K562 (cell line): ENCODE data around the gene RABIF. TPM values are rescaled to one million over a fixed set of nuclear protein-coding genes. Genes with fewer than 3 reads are reported as not detected.

Experiments
- ATAC-seq: fragments of 200-7000 bp; cut with Tn5 transposase; 3 replicates; pipeline ENCODE4 v1.9.1; 2020; ENCODE audit warnings: moderate library complexity
- BruUV-seq: library from RNA; stranded (reverse); fragments of 400-500 nt; replicated peaks from 2 replicates; lab custom pipeline; 2021; lab: Mats Ljungman, UMichigan
- CTCF ChIA-PET: fragments of 300-600 bp; formaldehyde crosslinking; extraction: SDS; loops from one replicate; lab custom pipeline; 2021; ENCODE audit warnings: low intra/inter-chr PET ratio; lab: Yijun Ruan, JAX
- POLR2A ChIA-PET: fragments of 300-600, 350-650 bp; sonication (Branson Sonifier 250); formaldehyde crosslinking; extraction: SDS; loops from one replicate; lab custom pipeline; 2021; ENCODE audit warnings: antibody characterized with exemption, inconsistent platforms; lab: Yijun Ruan, JAX
- DNase-seq, 4 experiments: peaks; one replicate each; pipeline versions ENCODE4 v3.0.0 to v3.0.0-alpha.2; 2011 to 2018; ENCODE audit warnings: low spot score in 3 of 4, mixed read lengths in 3 of 4; ENCODE audit errors: extremely low read depth in 1 of 4
- FAIRE-seq: peaks from 2 replicates; lab custom pipeline; 2011; peaks lifted over from hg19 to GRCh38; lab: Jason Lieb, UNC
- H2AFZ ChIP-seq: 2 replicates; pipeline ENCODE4 v1.6.0; 2011; ENCODE audit warnings: low read depth, low read length, control low read depth, inconsistent platforms
- H3K27ac ChIP-seq: fragments of 200-600 bp; 3 replicates; pipeline ENCODE4 v1.8.0; 2011; ENCODE audit warnings: low read depth, mild to moderate bottlenecking, control low read depth, inconsistent platforms, low read length, moderate library complexity, mixed read lengths; ENCODE audit errors: extremely low read depth
- H3K27me3 ChIP-seq, 2 experiments: fragments of 300-600 bp in 1 of 2; 2 replicates in 1 of 2; 3 replicates in 1 of 2; pipeline versions ENCODE4 v1.6.0 to v1.8.0; 2011; ENCODE audit warnings: inconsistent platforms in 2 of 2, low read length in 2 of 2, mild to moderate bottlenecking in 1 of 2, mixed read lengths in 1 of 2, moderate library complexity in 1 of 2; ENCODE audit not compliant: control insufficient read depth in 2 of 2, insufficient read depth in 2 of 2
- H3K36me3 ChIP-seq: fragments of 300-600 bp; 3 replicates; pipeline ENCODE4 v1.8.0; 2011; ENCODE audit warnings: mild to moderate bottlenecking, low read length, inconsistent platforms; ENCODE audit not compliant: control insufficient read depth, insufficient read depth
- H3K4me1 ChIP-seq, 2 experiments: fragments of 200-600 bp in 1 of 2; replicated peaks in 1 of 2; 2 replicates in 1 of 2; 3 replicates in 1 of 2; pipeline versions ENCODE4 v1.5.1 to v1.8.0; 2011; ENCODE audit warnings: inconsistent platforms in 2 of 2, low read length in 2 of 2, mild to moderate bottlenecking in 1 of 2, mixed read lengths in 1 of 2, moderate library complexity in 1 of 2; ENCODE audit not compliant: control insufficient read depth in 2 of 2, insufficient read depth in 2 of 2
- H3K4me2 ChIP-seq: 2 replicates; pipeline ENCODE4 v1.6.1; 2011; ENCODE audit warnings: low read length, control low read depth, inconsistent platforms, mixed read lengths; ENCODE audit not compliant: insufficient read depth
- H3K4me3 ChIP-seq: fragments of 200-600 bp; sonication (generic), shearing (Covaris generic); 2 replicates; pipeline ENCODE4 v1.5.1; 2016; ENCODE audit warnings: control low read depth, inconsistent platforms
- H3K79me2 ChIP-seq: fragments of 200-600 bp; 3 replicates; pipeline ENCODE4 v1.8.0; 2011; ENCODE audit warnings: low read length, inconsistent platforms; ENCODE audit not compliant: control insufficient read depth, insufficient read depth
- H3K9ac ChIP-seq, 2 experiments: 2 replicates each; pipeline versions ENCODE4 v1.6.0 to v1.6.1; 2011; ENCODE audit warnings: low read depth in 2 of 2, low read length in 2 of 2, control low read depth in 1 of 2, inconsistent platforms in 1 of 2, mild to moderate bottlenecking in 1 of 2, mixed read lengths in 1 of 2; ENCODE audit not compliant: insufficient read depth in 1 of 2
- H3K9me1 ChIP-seq: one replicate; pipeline ENCODE4 v1.6.0; 2011; ENCODE audit warnings: inconsistent platforms, mild to moderate bottlenecking, low read length, moderate library complexity; ENCODE audit not compliant: control insufficient read depth, insufficient read depth
- H3K9me3 ChIP-seq: replicated peaks from 2 replicates; pipeline ENCODE4 v1.5.1; 2011; ENCODE audit warnings: low read depth, low read length, inconsistent platforms; ENCODE audit not compliant: control insufficient read depth, insufficient read depth
- H4K20me1 ChIP-seq: replicated peaks from 2 replicates; pipeline ENCODE4 v1.6.1; 2011; ENCODE audit warnings: low read length, inconsistent platforms, mixed read lengths; ENCODE audit not compliant: control insufficient read depth, insufficient read depth
- BCOR ChIP-seq: fragments of 450-650 bp; IDR thresholded peaks from 2 replicates; pipeline ENCODE4 v1.6.1; 2016
- JUND ChIP-seq, 2 experiments: IDR thresholded peaks; 2 replicates in 1 of 2; 3 replicates in 1 of 2; pipeline ENCODE4 v1.6.1; 2011; ENCODE audit warnings: borderline replicate concordance in 2 of 2, low read depth in 2 of 2, low read length in 2 of 2, improper control_type of control experiment in 1 of 2, missing biosample characterization in 1 of 2, missing genetic modification characterization in 1 of 2, missing genetic modification reagents in 1 of 2
- NONO ChIP-seq, 2 experiments: fragments of 200-400 bp in 1 of 2; fragments of 450-650 bp in 1 of 2; formaldehyde crosslinking in 1 of 2; IDR thresholded peaks; 2 replicates each; pipeline ENCODE4 v1.6.1; 2017; ENCODE audit warnings: low read depth in 2 of 2, mild to moderate bottlenecking in 2 of 2, moderate library complexity in 2 of 2, low read length in 1 of 2
- RBM25 ChIP-seq: fragments of 200-400 bp; formaldehyde crosslinking; IDR thresholded peaks from 2 replicates; pipeline ENCODE4 v1.6.1; 2018; ENCODE audit warnings: low read length, low read depth, moderate library complexity; ENCODE audit not compliant: severe bottlenecking
- SMARCA5 ChIP-seq: fragments of 450-650 bp; IDR thresholded peaks from 2 replicates; pipeline ENCODE4 v1.6.1; 2016
- TRIM24 ChIP-seq, 2 experiments: fragments of 450-650 bp; IDR thresholded peaks; 2 replicates each; pipeline ENCODE4 v1.6.1; 2016
- TRIM28 ChIP-seq: fragments of 450-650 bp; IDR thresholded peaks from 2 replicates; pipeline ENCODE4 v1.6.1; 2017
- WGBS: fragments of 100-300 bp; shearing (Covaris generic); methylation state at CpG from one replicate; pipeline ENCODE4 v1.1.6; 2016; ENCODE audit warnings: low coverage, mixed read lengths; ENCODE audit not compliant: insufficient coverage; ENCODE audit errors: missing lambda C conversion rate; 5-methylcytosine and 5-hydroxymethylcytosine counted together
- in situ Hi-C: fragments of 300-500 bp; cut with MboI; formaldehyde crosslinking; loops from 4 replicates; pipeline ENCODE4 v1.15.0; 2018; ENCODE audit warnings: inconsistent platforms, mixed read lengths
- intact Hi-C: fragments of 100-400 bp; cut with micrococcal nuclease; formaldehyde crosslinking; loops from 2 replicates; pipeline ENCODE4 v1.14.2; 2022
- polyA plus RNA-seq, 8 experiments: library from polyadenylated mRNA; depleted of rRNA in 4 of 8; stranded (reverse) in 5 of 8; unstranded in 3 of 8; fragments of >200 nt; fragmentation: Nextera tagmentation in 2 of 8; fragmentation: Illumina TruSeq in 1 of 8; extraction: Ambion mirVana in 2 of 8; extraction: Trizol in 1 of 8; gene quantifications; 2 replicates each; pipeline versions ENCODE4 v1.2.1 to v1.2.3, GENCODE V29; 2011 to 2014; ENCODE audit warnings: inconsistent platforms in 1 of 8, missing spikeins in 1 of 8
- total RNA-seq, 7 experiments: library from RNA; depleted of rRNA in 6 of 7; stranded (reverse); fragments of >200 nt in 6 of 7; fragmentation: Illumina TruSeq in 2 of 7; extraction: Trizol in 2 of 7; gene quantifications; 2 replicates each; pipeline versions ENCODE4 v1.2.1 to v1.2.3, GENCODE V29; 2011 to 2021; ENCODE audit warnings: low replicate concordance in 1 of 7

The RABIF gene
- total and polyA plus RNA-seq, 9 of the 15 experiments (the other 6 are each of a cell fraction or from before 2014, with no cell fraction given), result 7.4 to 20.1 (median 11.0) TPM

- FAIRE-seq, result no peak
- no peak overlapping the region for H3K9ac ChIP-seq
- H3K4me3 ChIP-seq, result no peak overlapping the region
- no peaks in the 10 kb centered on the region for H3K36me3 ChIP-seq
- no peak overlapping the region for H3K4me2 ChIP-seq
- no peak for ATAC-seq
- peaks cover 0 to 5% of the 10 kb centered on the region in 2 experiments; a peak in 2 of 5 replicates for H3K4me1 ChIP-seq
- no peaks in the 10 kb centered on the region for H3K9me1 ChIP-seq
- H4K20me1 ChIP-seq, result no peaks in the 10 kb centered on the region
- ChIA-PET POLR2A (no interaction called here), CTCF (no interaction called here)
- no TSS peak for BruUV-seq
- no peaks in the 10 kb centered on the region for H3K9me3 ChIP-seq
- peak; percentile 43 for TF ChIP-seq RBM25
- peak; percentile 65; the same call in 1 of the 2 replicates for TF ChIP-seq SMARCA5
- TF ChIP-seq TRIM24 (IDR thresholded peaks at IDR 0.05), result 0 out of 4 replicates have a peak, but pooled peaks of 1 of the 2 experiments have one; percentile 29
- no peak for TF ChIP-seq NONO (IDR thresholded peaks at IDR 0.05; ENCODE audit: low read depth in 2 of 2, low read length in 1 of 2)
- peak; percentile 20; the same call in 1 of the 2 replicates for TF ChIP-seq TRIM28
- TF ChIP-seq BCOR, result peak; percentile 38; the same call in 1 of the 2 replicates
- TF ChIP-seq JUND (IDR thresholded peaks at IDR 0.05; ENCODE audit: borderline replicate concordance, low read depth, low read length), result no peak
- no peak for TF ChIP-seq JUND (tag; IDR thresholded peaks at IDR 0.05; ENCODE audit: borderline replicate concordance, low read depth, low read length)
- H3K27ac ChIP-seq, result no peak overlapping the region
- DNase-seq, result no peak
- no peak overlapping the region for H2AFZ ChIP-seq
- intact Hi-C loops (no loop called here), in situ Hi-C loops (no loop called here)
- WGBS, result 11% methylated on average over 2 of the region's 2 CpGs
- H3K79me2 ChIP-seq, result no peaks in the 10 kb centered on the region
- no peaks in the 10 kb centered on the region for H3K27me3 ChIP-seq
Measured at GRCh38 chr1:202932476-202932875, 43.5 kb upstream of the RABIF start.
